GM12878 (cell line): Measurements from ENCODE around the gene KRTAP19-4. TPM values are rescaled to one million over a fixed set of nuclear protein-coding genes. Genes with fewer than 3 reads are reported as not detected.

Experiments used
- ATAC-seq: fragments of 200-7000 bp; cut with Tn5 transposase; 3 replicates; pipeline ENCODE4 v1.9.1; 2020; ENCODE audit warnings: mild to moderate bottlenecking, moderate library complexity
- BruUV-seq: library from RNA; stranded (reverse); fragments of 400-500 nt; replicated peaks from 2 replicates; lab custom pipeline; 2021; lab: Mats Ljungman, UMichigan
- CTCF ChIA-PET: fragments of 300-600 bp; sonication (Branson Sonifier 250); formaldehyde crosslinking; extraction: SDS; loops from one replicate; lab custom pipeline; 2021; ENCODE audit warnings: inconsistent platforms; lab: Yijun Ruan, JAX
- POLR2A ChIA-PET: fragments of 350-600 bp; formaldehyde crosslinking; extraction: SDS; loops from one replicate; lab custom pipeline; 2021; ENCODE audit warnings: inconsistent platforms; lab: Charles Lee
- RAD21 ChIA-PET: fragments of 300-600 bp; sonication (Branson Sonifier 250); formaldehyde crosslinking; loops from one replicate; lab custom pipeline; 2023; ENCODE audit warnings: antibody characterized with exemption; ENCODE audit not compliant: unreplicated experiment; lab: Charles Lee
- SMC1A ChIA-PET: fragments of 300-600 bp; sonication (Branson Sonifier 250); formaldehyde crosslinking; loops from one replicate; lab custom pipeline; 2023; ENCODE audit not compliant: unreplicated experiment, uncharacterized antibody; lab: Charles Lee
- DNase-seq: peaks from one replicate; pipeline ENCODE4 v3.0.0-alpha.2; 2011; ENCODE audit warnings: low read depth, low spot score
- FAIRE-seq: peaks from 3 replicates; lab custom pipeline; 2011; peaks lifted over from hg19 to GRCh38; lab: Jason Lieb, UNC
- H2AFZ ChIP-seq: 2 replicates; pipeline ENCODE4 v1.6.0; 2011; ENCODE audit warnings: low read depth, low read length, control low read depth; ENCODE audit not compliant: control insufficient read depth
- H3K27ac ChIP-seq: 2 replicates; pipeline ENCODE4 v1.5.1; 2011; ENCODE audit warnings: control low read depth; ENCODE audit not compliant: control insufficient read depth, insufficient read depth
- H3K27me3 ChIP-seq, 2 experiments: replicated peaks in 1 of 2; 2 replicates each; pipeline versions ENCODE4 v1.6.0 to v1.6.1; 2011; ENCODE audit warnings: low read length in 1 of 2; ENCODE audit not compliant: control insufficient read depth in 2 of 2, insufficient read depth in 2 of 2
- H3K36me3 ChIP-seq, 2 experiments: 2 replicates each; pipeline ENCODE4 v1.5.1; 2011; ENCODE audit warnings: low read length in 1 of 2; ENCODE audit not compliant: control insufficient read depth in 2 of 2, insufficient read depth in 2 of 2
- H3K4me1 ChIP-seq: 2 replicates; pipeline ENCODE4 v1.6.1; 2011; ENCODE audit warnings: mild to moderate bottlenecking, low read length, moderate library complexity, mixed read lengths; ENCODE audit not compliant: control insufficient read depth, insufficient read depth
- H3K4me2 ChIP-seq: 2 replicates; pipeline ENCODE4 v1.6.0; 2011; ENCODE audit warnings: control low read depth; ENCODE audit not compliant: control insufficient read depth, insufficient read depth
- H3K4me3 ChIP-seq: fragments of 200-600 bp; sonication (generic); 2 replicates; pipeline ENCODE4 v1.5.1; 2016
- H3K79me2 ChIP-seq: 2 replicates; pipeline ENCODE4 v1.6.0; 2011; ENCODE audit warnings: low read length; ENCODE audit not compliant: control insufficient read depth, insufficient read depth
- H3K9ac ChIP-seq: 2 replicates; pipeline ENCODE4 v1.8.0; 2011; ENCODE audit warnings: low read length, control low read depth, mixed read lengths; ENCODE audit not compliant: control insufficient read depth, insufficient read depth
- H3K9me3 ChIP-seq: replicated peaks from 3 replicates; pipeline ENCODE4 v1.5.1; 2011; ENCODE audit warnings: mild to moderate bottlenecking, low read length; ENCODE audit not compliant: control insufficient read depth, insufficient read depth
- H4K20me1 ChIP-seq: 2 replicates; pipeline ENCODE4 v1.6.0; 2011; ENCODE audit not compliant: control insufficient read depth, insufficient read depth
- ATF7 ChIP-seq: fragments of 450-650 bp; IDR thresholded peaks from 2 replicates; pipeline ENCODE4 v1.6.1; 2016; ENCODE audit warnings: low read depth, mild to moderate bottlenecking
- BACH1 ChIP-seq: fragments of 450-650 bp; IDR thresholded peaks from 2 replicates; pipeline ENCODE4 v1.6.1; 2017; ENCODE audit warnings: mild to moderate bottlenecking, borderline replicate concordance
- FOXK2 ChIP-seq: fragments of 450-650 bp; IDR thresholded peaks from 2 replicates; pipeline ENCODE4 v1.6.1; 2017; ENCODE audit warnings: mild to moderate bottlenecking, moderate library complexity
- HDAC2 ChIP-seq: fragments of 200-600 bp; sonication (generic); IDR thresholded peaks from 2 replicates; pipeline ENCODE4 v1.6.1; 2017
- NFYB ChIP-seq: IDR thresholded peaks from 2 replicates; pipeline ENCODE4 v1.6.1; 2011; ENCODE audit warnings: low read depth, mild to moderate bottlenecking, low read length, improper control_type of control experiment, moderate library complexity; ENCODE audit not compliant: insufficient read depth
- NR2C1 ChIP-seq: fragments of 450-650 bp; IDR thresholded peaks from 2 replicates; pipeline ENCODE4 v1.6.1; 2017; ENCODE audit warnings: antibody characterized with exemption, mild to moderate bottlenecking, moderate library complexity
- POU2F2 ChIP-seq: IDR thresholded peaks from 3 replicates; pipeline ENCODE4 v1.6.1; 2011; ENCODE audit warnings: low read depth, mild to moderate bottlenecking, low read length, borderline replicate concordance
- RAD21 ChIP-seq: IDR thresholded peaks from 2 replicates; pipeline ENCODE4 v1.6.1; 2011; ENCODE audit warnings: mild to moderate bottlenecking, low read depth, low read length, moderate library complexity; ENCODE audit not compliant: insufficient read depth
- RELA ChIP-seq: fragments of 450-650 bp; IDR thresholded peaks from 2 replicates; pipeline ENCODE4 v1.8.0; 2014; ENCODE audit warnings: borderline replicate concordance; ENCODE audit not compliant: partially characterized antibody
- ZBED1 ChIP-seq: IDR thresholded peaks from 2 replicates; pipeline ENCODE4 v1.6.1; 2016; ENCODE audit warnings: borderline replicate concordance
- WGBS: methylation state at CpG from one replicate; pipeline ENCODE4 v1.1.6; 2016; ENCODE audit warnings: low lambda C conversion rate; ENCODE audit not compliant: insufficient replicate concordance, insufficient coverage; ENCODE audit errors: missing lambda C conversion rate; 5-methylcytosine and 5-hydroxymethylcytosine counted together
- in situ Hi-C: fragments of 300-500 bp; cut with MboI; formaldehyde crosslinking; loops from 9 replicates; pipeline ENCODE4 v1.14.3; 2018; ENCODE audit warnings: mixed read lengths
- intact Hi-C: fragments of 100-400 bp; cut with micrococcal nuclease; formaldehyde crosslinking; loops from one replicate; pipeline ENCODE4 v1.14.2; 2022; ENCODE audit not compliant: unreplicated experiment
- polyA plus RNA-seq, 11 experiments: library from polyadenylated mRNA; depleted of rRNA in 4 of 11; unstranded in 6 of 11; stranded (reverse) in 5 of 11; fragments of >200 nt; fragmentation: Nextera tagmentation in 4 of 11; fragmentation: Illumina TruSeq in 1 of 11; extraction: Ambion mirVana in 4 of 11; extraction: Trizol in 1 of 11; gene quantifications; 1 replicate in 1 of 11; 2 replicates in 10 of 11; pipeline versions ENCODE4 v1.2.1 to v1.2.3, GENCODE V29; 2011 to 2016; ENCODE audit warnings: inconsistent platforms in 2 of 11, missing spikeins in 2 of 11, low read depth in 1 of 11
- total RNA-seq, 4 experiments: library from RNA; depleted of rRNA in 3 of 4; stranded (reverse); fragments of >200 nt in 3 of 4; fragmentation: Illumina TruSeq in 1 of 4; extraction: Trizol in 1 of 4; gene quantifications; 2 replicates each; pipeline versions ENCODE4 v1.2.1 to v1.2.3, GENCODE V29; 2013 to 2021
- TF ChIP-seq, protein P1 (sequence below), 3 experiments: IDR thresholded peaks in 2 of 3; conservative IDR thresholded peaks in 1 of 3; 2 replicates each; pipeline ENCODE4 v1.5.1; 2011; ENCODE audit warnings: low read depth in 3 of 3, low read length in 3 of 3, mild to moderate bottlenecking in 3 of 3, control low read depth in 2 of 3, moderate library complexity in 2 of 3, inconsistent platforms in 1 of 3, mixed read lengths in 1 of 3; ENCODE audit not compliant: control insufficient read depth in 2 of 3, insufficient read depth in 1 of 3; ENCODE audit errors: extremely low read depth in 1 of 3

The KRTAP19-4 gene
- total and polyA plus RNA-seq, 10 of the 15 experiments (the other 5 are each of a cell fraction or from before 2014, with no cell fraction given) = not detected

- no peak for TF ChIP-seq RAD21
- no peak for TF ChIP-seq POU2F2
- no peak for TF ChIP-seq ATF7
- TF ChIP-seq NR2C1 = no peak
These were observed 17.7 kb downstream of the KRTAP19-4 start (continued) for GRCh38 chr21:30479259-30479658.

- intact Hi-C loops = no loop called here
- in situ Hi-C loops = no loop called here
- H3K27me3 ChIP-seq = no peaks in the 10 kb centered on the region
- H3K4me3 ChIP-seq = no peak overlapping the region
- H3K79me2 ChIP-seq = no peaks in the 10 kb centered on the region
- H3K27ac ChIP-seq = no peak overlapping the region
- RAD21 ChIA-PET = no interaction called here
- FAIRE-seq (no peak), DNase-seq (no peak), ATAC-seq (no peak)
- TF ChIP-seq, protein P1, sequence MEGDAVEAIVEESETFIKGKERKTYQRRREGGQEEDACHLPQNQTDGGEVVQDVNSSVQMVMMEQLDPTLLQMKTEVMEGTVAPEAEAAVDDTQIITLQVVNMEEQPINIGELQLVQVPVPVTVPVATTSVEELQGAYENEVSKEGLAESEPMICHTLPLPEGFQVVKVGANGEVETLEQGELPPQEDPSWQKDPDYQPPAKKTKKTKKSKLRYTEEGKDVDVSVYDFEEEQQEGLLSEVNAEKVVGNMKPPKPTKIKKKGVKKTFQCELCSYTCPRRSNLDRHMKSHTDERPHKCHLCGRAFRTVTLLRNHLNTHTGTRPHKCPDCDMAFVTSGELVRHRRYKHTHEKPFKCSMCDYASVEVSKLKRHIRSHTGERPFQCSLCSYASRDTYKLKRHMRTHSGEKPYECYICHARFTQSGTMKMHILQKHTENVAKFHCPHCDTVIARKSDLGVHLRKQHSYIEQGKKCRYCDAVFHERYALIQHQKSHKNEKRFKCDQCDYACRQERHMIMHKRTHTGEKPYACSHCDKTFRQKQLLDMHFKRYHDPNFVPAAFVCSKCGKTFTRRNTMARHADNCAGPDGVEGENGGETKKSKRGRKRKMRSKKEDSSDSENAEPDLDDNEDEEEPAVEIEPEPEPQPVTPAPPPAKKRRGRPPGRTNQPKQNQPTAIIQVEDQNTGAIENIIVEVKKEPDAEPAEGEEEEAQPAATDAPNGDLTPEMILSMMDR (IDR thresholded peaks at IDR 0.05 in 2 of 3, conservative IDR thresholded peaks at IDR 0.05 in 1 of 3; ENCODE audit: control insufficient read depth in 2 of 3, extremely low read depth in 1 of 3, insufficient read depth in 1 of 3, low read depth in 3 of 3, low read length in 3 of 3) = no peak
- TF ChIP-seq BACH1 = no peak
- no peak for TF ChIP-seq NFYB
- no peak for TF ChIP-seq ZBED1
- TF ChIP-seq RELA = no peak
- TF ChIP-seq FOXK2 = no peak
- no peak for TF ChIP-seq HDAC2
- H3K4me1 ChIP-seq = no peaks in the 10 kb centered on the region
- SMC1A ChIA-PET = no interaction called here
- POLR2A ChIA-PET = no interaction called here
- no peak overlapping the region for H3K4me2 ChIP-seq
- no peaks in the 10 kb centered on the region for H3K36me3 ChIP-seq
- no peak overlapping the region for H2AFZ ChIP-seq
- CTCF ChIA-PET = no interaction called here
- no peaks in the 10 kb centered on the region for H3K9me3 ChIP-seq
- 5% methylated on average over 3 of the region's 3 CpGs for WGBS
- BruUV-seq = no TSS peak
- no peak overlapping the region for H3K9ac ChIP-seq
- no peaks in the 10 kb centered on the region for H4K20me1 ChIP-seq
These were observed 19.0 kb downstream of the KRTAP19-4 start for GRCh38 chr21:30478004-30478403.
